Measurements from ENCODE around the gene TMEM31. TPM values are rescaled to one million over a fixed set of nuclear protein-coding genes. Genes with fewer than 3 reads are reported as not detected.

Gene TMEM31
- total RNA-seq, 1 experiment from 2014 or later: 0.40 TPM

- Histone ChIP-seq H3K27ac (ENCODE audit: low read length) (no peak overlapping the region), H3K9me2 (replicated peaks; ENCODE audit: low read length) (no peaks in the 10 kb centered on the region), H3K4me3 (ENCODE audit: low read length) (no peak overlapping the region), H4K20me1 (ENCODE audit: low read length) (no peaks in the 10 kb centered on the region), H3K4me1 (ENCODE audit: insufficient read depth, low read length) (no peaks in the 10 kb centered on the region), H3K4me2 (ENCODE audit: low read length) (no peak overlapping the region), H3K9ac (ENCODE audit: low read length) (no peak overlapping the region), H3K36me3 (ENCODE audit: low read depth, low read length) (no peaks in the 10 kb centered on the region), H3K27me3 (ENCODE audit: low read length) (no peaks in the 10 kb centered on the region), H3F3A (ENCODE audit: low read length, unreplicated experiment) (no peaks in the 10 kb centered on the region), H3K9me3 (ENCODE audit: low read length) (no peaks in the 10 kb centered on the region), H2AFZ (ENCODE audit: low read length) (no peak overlapping the region), H3K79me2 (ENCODE audit: low read length) (no peaks in the 10 kb centered on the region)
- ChIA-PET CTCF (no interaction called here), POLR2A (ENCODE audit: unreplicated experiment) (no interaction called here)
- BruUV-seq (replicated peaks): no TSS peak
- no peak for ATAC-seq
- TF ChIP-seq EZH2phosphoT487 (IDR thresholded peaks at IDR 0.05; ENCODE audit: borderline replicate concordance, low read length): no peak
- TF ChIP-seq EZH2 (IDR thresholded peaks at IDR 0.05; ENCODE audit: low read length, unreplicated experiment): no peak
- no peak for TF ChIP-seq CTCF (conservative IDR thresholded peaks at IDR 0.05; ENCODE audit: low read depth, low read length)
- intact Hi-C loops (cut with micrococcal nuclease): no loop called here
- DNase-seq: no peak
Observed at GRCh38 chrX:103742339-103742738, 31.6 kb downstream of the TMEM31 start.

DNA sequence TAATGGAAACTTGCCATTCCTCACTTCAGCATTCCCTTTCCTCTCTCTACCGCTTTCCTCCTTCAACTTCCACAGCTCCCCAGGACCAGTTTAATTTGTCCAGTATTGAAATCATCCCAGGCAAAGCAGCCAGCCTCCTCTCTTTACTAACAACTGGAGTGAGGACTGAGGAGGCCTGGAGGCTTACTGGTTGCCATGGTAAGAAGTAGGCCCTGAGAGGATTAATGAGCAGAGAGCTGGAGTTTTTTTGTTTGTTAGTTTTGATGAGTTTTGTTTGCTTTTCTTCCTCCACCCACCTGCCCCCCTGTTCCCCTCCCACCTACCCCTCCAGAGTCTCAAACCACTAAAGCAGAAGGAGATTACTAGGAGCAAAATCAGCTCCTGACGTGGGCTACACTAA is 36.5 kb downstream of the TMEM31 start:
- TF ChIP-seq EZH2 (IDR thresholded peaks at IDR 0.05; ENCODE audit: low read length, unreplicated experiment): no peak
- no peak for TF ChIP-seq CTCF (conservative IDR thresholded peaks at IDR 0.05; ENCODE audit: low read depth, low read length)
- TF ChIP-seq EZH2phosphoT487 (IDR thresholded peaks at IDR 0.05; ENCODE audit: borderline replicate concordance, low read length): no peak
- DNase-seq (no peak), ATAC-seq (no peak)
- H2AFZ ChIP-seq (ENCODE audit: low read length): no peak overlapping the region
- intact Hi-C loops (cut with micrococcal nuclease): no loop called here
- no peak overlapping the region for H3K4me3 ChIP-seq (ENCODE audit: low read length)
- POLR2A ChIA-PET (ENCODE audit: unreplicated experiment): no interaction called here
- CTCF ChIA-PET: no interaction called here
- no TSS peak for BruUV-seq (replicated peaks)
- no peak overlapping the region for H3K4me2 ChIP-seq (ENCODE audit: low read length)
- no peaks in the 10 kb centered on the region for H3K36me3 ChIP-seq (ENCODE audit: low read depth, low read length)
- H3K9me2 ChIP-seq (replicated peaks; ENCODE audit: low read length): no peaks in the 10 kb centered on the region
- H3F3A ChIP-seq (ENCODE audit: low read length, unreplicated experiment): no peaks in the 10 kb centered on the region
- no peaks in the 10 kb centered on the region for H3K9me3 ChIP-seq (ENCODE audit: low read length)
- H3K4me1 ChIP-seq (ENCODE audit: insufficient read depth, low read length): no peaks in the 10 kb centered on the region
- H3K9ac ChIP-seq (ENCODE audit: low read length): no peak overlapping the region
- no peaks in the 10 kb centered on the region for H3K79me2 ChIP-seq (ENCODE audit: low read length)
- H4K20me1 ChIP-seq (ENCODE audit: low read length): no peaks in the 10 kb centered on the region
- no peaks in the 10 kb centered on the region for H3K27me3 ChIP-seq (ENCODE audit: low read length)
- H3K27ac ChIP-seq (ENCODE audit: low read length): no peak overlapping the region

DNA sequence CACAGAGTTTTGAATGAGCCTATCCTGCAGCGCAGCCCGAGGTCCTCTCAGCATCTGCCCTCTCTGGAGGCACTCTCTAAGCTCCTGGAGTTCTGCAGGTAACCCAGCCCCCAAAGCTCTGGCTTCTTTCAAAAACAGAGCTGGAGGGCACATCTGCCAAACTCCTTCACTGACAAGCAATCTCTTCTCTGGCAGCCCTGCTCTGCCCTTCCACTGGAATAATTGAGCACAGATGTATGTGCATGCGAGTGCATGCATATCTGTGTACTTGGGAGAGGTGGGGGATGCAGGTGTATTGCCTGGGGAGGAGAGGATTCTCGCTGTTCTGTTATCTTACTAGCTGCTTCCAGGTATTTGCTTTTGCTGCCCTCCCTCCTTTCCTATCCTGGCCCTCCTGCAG is 43.7 kb downstream of the TMEM31 start:
- H3K4me2 ChIP-seq (ENCODE audit: low read length): no peak overlapping the region
- intact Hi-C loops (cut with micrococcal nuclease): no loop called here
- H3K4me1 ChIP-seq (ENCODE audit: insufficient read depth, low read length): no peaks in the 10 kb centered on the region
- DNase-seq: no peak
- H3K36me3 ChIP-seq (ENCODE audit: low read depth, low read length): no peaks in the 10 kb centered on the region
- no peak overlapping the region for H3K9ac ChIP-seq (ENCODE audit: low read length)
- H2AFZ ChIP-seq (ENCODE audit: low read length): no peak overlapping the region
- no peaks in the 10 kb centered on the region for H3F3A ChIP-seq (ENCODE audit: low read length, unreplicated experiment)
- H3K4me3 ChIP-seq (ENCODE audit: low read length): no peak overlapping the region
- 0 out of 2 replicates have a peak, but pooled peaks cover 4% of the 10 kb centered on the region for H3K9me3 ChIP-seq (ENCODE audit: low read length)
- 0 out of 2 replicates have a peak, but pooled peaks cover 5% of the 10 kb centered on the region for H3K27me3 ChIP-seq (ENCODE audit: low read length)
- no peaks in the 10 kb centered on the region for H3K9me2 ChIP-seq (replicated peaks; ENCODE audit: low read length)
- no peaks in the 10 kb centered on the region for H4K20me1 ChIP-seq (ENCODE audit: low read length)
- H3K79me2 ChIP-seq (ENCODE audit: low read length): no peaks in the 10 kb centered on the region
- TF ChIP-seq EZH2phosphoT487 (IDR thresholded peaks at IDR 0.05; ENCODE audit: borderline replicate concordance, low read length) (no peak), EZH2 (IDR thresholded peaks at IDR 0.05; ENCODE audit: low read length, unreplicated experiment) (no peak), CTCF (conservative IDR thresholded peaks at IDR 0.05; ENCODE audit: low read depth, low read length) (no peak)
- ChIA-PET POLR2A (ENCODE audit: unreplicated experiment) (interaction anchor here (0.7 kb wide), 1 partner anchor 43 kb away, joined by 5 read pairs; no protein-coding TSS in a partner anchor), CTCF (no interaction called here)
- H3K27ac ChIP-seq (ENCODE audit: low read length): no peak overlapping the region
- BruUV-seq (replicated peaks): no TSS peak
- no peak for ATAC-seq

All from PC-3 (cell line).